A549 (cell line): Measurements from ENCODE around the gene KCNS3. TPM values are rescaled to one million over a fixed set of nuclear protein-coding genes. Genes with fewer than 3 reads are reported as not detected.

Experiments used
- ATAC-seq, 2 experiments: fragments of 200-7000 bp in 1 of 2; fragments of >200 bp in 1 of 2; cut with Nextera tagmentation in 1 of 2; cut with Tn5 transposase in 1 of 2; 3 replicates each; pipeline versions ENCODE4 v1.8.0 to v1.9.1; 2018 to 2020; ENCODE audit warnings: mild to moderate bottlenecking in 1 of 2, moderate library complexity in 1 of 2
- CTCF ChIA-PET: fragments of 300-600 bp; sonication (Branson Sonifier 250); formaldehyde crosslinking; extraction: SDS; loops from one replicate; lab custom pipeline; 2021; ENCODE audit warnings: antibody characterized with exemption, inconsistent platforms; lab: Yijun Ruan, JAX
- POLR2A ChIA-PET: fragments of 350-600 bp; formaldehyde crosslinking; extraction: SDS; loops from one replicate; lab custom pipeline; 2021; ENCODE audit warnings: antibody characterized with exemption, inconsistent platforms; lab: Yijun Ruan, JAX
- DNase-seq, 2 experiments: peaks; one replicate each; pipeline versions ENCODE4 v3.0.0 to v3.0.0-alpha.2; 2011 to 2016; ENCODE audit warnings: low read depth in 1 of 2, low spot score in 1 of 2
- FAIRE-seq: peaks from 2 replicates; lab custom pipeline; 2011; peaks lifted over from hg19 to GRCh38; lab: Jason Lieb, UNC
- H3K27ac ChIP-seq, 2 experiments: fragments of >200 bp; sonication (Bioruptor Twin); formaldehyde crosslinking; 3 replicates each; pipeline ENCODE4 v1.5.1; 2016 to 2017
- H3K4me1 ChIP-seq: fragments of >200 bp; sonication (Bioruptor Twin); formaldehyde crosslinking; 3 replicates; pipeline ENCODE4 v1.6.1; 2016
- H3K4me2 ChIP-seq: fragments of >200 bp; sonication (Bioruptor Twin); formaldehyde crosslinking; 3 replicates; pipeline ENCODE4 v1.6.1; 2016
- H3K4me3 ChIP-seq: fragments of >200 bp; sonication (Bioruptor Twin); formaldehyde crosslinking; 3 replicates; pipeline ENCODE4 v1.5.1; 2016
- H3K9me3 ChIP-seq: fragments of >200 bp; sonication (Bioruptor Twin); formaldehyde crosslinking; 3 replicates; pipeline ENCODE4 v1.6.1; 2016
- CBX2 ChIP-seq: fragments of 200-600 bp; sonication (generic); IDR thresholded peaks from 2 replicates; pipeline ENCODE4 v1.6.1; 2016; ENCODE audit warnings: low read depth, mild to moderate bottlenecking, borderline replicate concordance
- CBX8 ChIP-seq: fragments of 200-600 bp; sonication (generic); IDR thresholded peaks from 2 replicates; pipeline ENCODE4 v1.6.1; 2016
- EHMT2 ChIP-seq: fragments of 200-600 bp; sonication (generic); IDR thresholded peaks from 2 replicates; pipeline ENCODE4 v1.6.1; 2016; ENCODE audit warnings: antibody characterized with exemption, low read depth, mild to moderate bottlenecking, moderate library complexity
- ELK1 ChIP-seq: fragments of 150-350 bp; IDR thresholded peaks from 2 replicates; pipeline ENCODE4 v1.6.1; 2014; ENCODE audit warnings: low read depth, mild to moderate bottlenecking, low read length
- FOSL2 ChIP-seq, 2 experiments: fragments of 450-650 bp in 1 of 2; fragments of >200 bp in 1 of 2; sonication (Bioruptor Twin) in 1 of 2; formaldehyde crosslinking; IDR thresholded peaks; 2 replicates each; pipeline versions ENCODE4 v1.5.0 to v1.6.1; 2016 to 2020; ENCODE audit warnings: mild to moderate bottlenecking in 1 of 2, moderate library complexity in 1 of 2
- FOXS1 ChIP-seq: fragments of 250-450 bp; sonication (Bioruptor Pico); IDR thresholded peaks from 2 replicates; pipeline ENCODE4 v1.5.0; 2020; ENCODE audit warnings: mild to moderate bottlenecking, moderate library complexity
- HDAC2 ChIP-seq: fragments of 200-600 bp; sonication (generic); IDR thresholded peaks from 2 replicates; pipeline ENCODE4 v1.6.1; 2016
- HOXB13 ChIP-seq: fragments of 250-450 bp; sonication (Bioruptor Pico); IDR thresholded peaks from 2 replicates; pipeline ENCODE4 v1.5.0; 2020; ENCODE audit warnings: low read depth, mild to moderate bottlenecking, moderate library complexity
- KDM1A ChIP-seq: fragments of 200-600 bp; sonication (generic); IDR thresholded peaks from 2 replicates; pipeline ENCODE4 v1.6.1; 2016; ENCODE audit warnings: low read depth, mild to moderate bottlenecking
- KDM5A ChIP-seq: fragments of 200-600 bp; sonication (generic); IDR thresholded peaks from 2 replicates; pipeline ENCODE4 v1.6.1; 2016; ENCODE audit warnings: antibody characterized with exemption, mild to moderate bottlenecking
- MAFK ChIP-seq: fragments of 450-650 bp; IDR thresholded peaks from 2 replicates; pipeline ENCODE4 v1.6.1; 2014; ENCODE audit not compliant: partially characterized antibody
- MAZ ChIP-seq: fragments of 150-350 bp; IDR thresholded peaks from 2 replicates; pipeline ENCODE4 v1.6.1; 2014; ENCODE audit warnings: antibody characterized with exemption, low read depth, low read length, borderline replicate concordance
- NFE2L2 ChIP-seq: fragments of 150-350 bp; conservative IDR thresholded peaks from 2 replicates; pipeline ENCODE4 v1.6.1; 2014; ENCODE audit warnings: low read length
- PBX3 ChIP-seq: IDR thresholded peaks from 2 replicates; pipeline ENCODE4 v1.6.1; 2012
- PHF8 ChIP-seq: fragments of 200-600 bp; sonication (generic); IDR thresholded peaks from 2 replicates; pipeline ENCODE4 v1.6.1; 2016; ENCODE audit warnings: low read depth, mild to moderate bottlenecking, antibody characterized with exemption, moderate library complexity, borderline replicate concordance
- RAD21 ChIP-seq, 2 experiments: fragments of >200 bp in 1 of 2; sonication (Bioruptor Twin) in 1 of 2; formaldehyde crosslinking in 1 of 2; IDR thresholded peaks in 1 of 2; conservative IDR thresholded peaks in 1 of 2; 2 replicates in 1 of 2; 3 replicates in 1 of 2; pipeline ENCODE4 v1.6.1; 2012 to 2018; ENCODE audit warnings: inconsistent platforms in 1 of 2
- RCOR1 ChIP-seq: fragments of 150-350 bp; IDR thresholded peaks from 2 replicates; pipeline ENCODE4 v1.6.1; 2014; ENCODE audit warnings: antibody characterized with exemption, low read length, low read depth
- REST ChIP-seq: fragments of 200-600 bp; sonication (generic); IDR thresholded peaks from 2 replicates; pipeline ENCODE4 v1.6.1; 2016; ENCODE audit warnings: antibody characterized with exemption, mild to moderate bottlenecking, moderate library complexity
- RFX5 ChIP-seq: fragments of 450-650 bp; IDR thresholded peaks from 2 replicates; pipeline ENCODE4 v1.7.1; 2014; ENCODE audit warnings: antibody characterized with exemption, mild to moderate bottlenecking, moderate library complexity
- SMC3 ChIP-seq: fragments of >200 bp; sonication (Bioruptor Twin); formaldehyde crosslinking; IDR thresholded peaks from 3 replicates; pipeline ENCODE4 v1.6.1; 2018; ENCODE audit warnings: inconsistent platforms
- SREBF2 ChIP-seq: fragments of 450-650 bp; IDR thresholded peaks from 2 replicates; pipeline ENCODE4 v1.6.1; 2014; ENCODE audit warnings: mild to moderate bottlenecking, moderate library complexity
- TFCP2L1 ChIP-seq: fragments of 250-450 bp; sonication (Bioruptor Pico); IDR thresholded peaks from 2 replicates; pipeline ENCODE4 v1.5.0; 2021; ENCODE audit warnings: mild to moderate bottlenecking
- ZFP36 ChIP-seq: fragments of 450-650 bp; IDR thresholded peaks from 2 replicates; pipeline ENCODE4 v1.6.1; 2014; ENCODE audit warnings: borderline replicate concordance; ENCODE audit not compliant: partially characterized antibody
- ZSCAN20 ChIP-seq: fragments of 250-450 bp; sonication (Bioruptor Pico); IDR thresholded peaks from 2 replicates; pipeline ENCODE4 v1.8.0; 2022; ENCODE audit warnings: mild to moderate bottlenecking, moderate library complexity
- WGBS: methylation state at CpG from one replicate; pipeline ENCODE4 v1.1.6; 2017; ENCODE audit errors: missing lambda C conversion rate; 5-methylcytosine and 5-hydroxymethylcytosine counted together
- polyA plus RNA-seq, 4 experiments: library from polyadenylated mRNA; depleted of rRNA in 3 of 4; stranded (reverse); fragments of >200 nt; fragmentation: RNase III in 1 of 4; extraction: RNeasy Plus Mini Kit Qiagen cat#74134 plus additional on column Dnase treatment in 1 of 4; gene quantifications; 2 replicates in 3 of 4; 3 replicates in 1 of 4; pipeline ENCODE4 v1.2.3, GENCODE V29; 2011 to 2017

Gene KCNS3
- polyA plus RNA-seq, 2 of the 4 experiments (the other 2 are of a cell fraction) = 0.70 to 2.1 TPM

- H3K4me1 ChIP-seq = no peaks in the 10 kb centered on the region
- FAIRE-seq (no peak), ATAC-seq (no peak), DNase-seq (no peak)
- H3K27ac ChIP-seq = no peak overlapping the region
- H3K4me3 ChIP-seq = no peak overlapping the region
- WGBS = 15% methylated on average over 4 of the region's 4 CpGs
- H3K4me2 ChIP-seq = no peak overlapping the region
- CTCF ChIA-PET = no interaction called here
- H3K9me3 ChIP-seq = no peaks in the 10 kb centered on the region
- TF ChIP-seq ZSCAN20 (CRISPR knock-in tag) (no peak), EHMT2 (no peak), PHF8 (no peak), MAZ (no peak), CBX2 (no peak), FOSL2 (IDR thresholded peaks at IDR 0.05) (no peak), FOSL2 (CRISPR knock-in tag; IDR thresholded peaks at IDR 0.05) (no peak)
- POLR2A ChIA-PET = no interaction called here
These were observed 80.1 kb downstream of the KCNS3 start for GRCh38 chr2:17958466-17959092.

- H3K4me2 ChIP-seq = no peak overlapping the region
- WGBS = 28% methylated on average over 3 of the region's 3 CpGs
- no peaks in the 10 kb centered on the region for H3K9me3 ChIP-seq
- H3K4me1 ChIP-seq = no peaks in the 10 kb centered on the region
- CTCF ChIA-PET = no interaction called here
- DNase-seq = no peak
- no peak overlapping the region for H3K27ac ChIP-seq
- no peak for TF ChIP-seq MAFK
- TF ChIP-seq ELK1 = no peak
- no peak for TF ChIP-seq KDM1A
- TF ChIP-seq CBX8 = no peak
- TF ChIP-seq ZFP36 = no peak
- no peak for TF ChIP-seq HOXB13 (CRISPR knock-in tag)
- TF ChIP-seq NFE2L2 = no peak
- TF ChIP-seq FOXS1 (CRISPR knock-in tag) = no peak
- no peak for TF ChIP-seq TFCP2L1 (CRISPR knock-in tag)
- no peak for TF ChIP-seq RAD21 (conservative IDR thresholded peaks at IDR 0.05 in 1 of 2, IDR thresholded peaks at IDR 0.05 in 1 of 2)
- no peak for TF ChIP-seq PBX3
- no peak for TF ChIP-seq EHMT2
- no peak for TF ChIP-seq SREBF2
- no peak for TF ChIP-seq REST
- TF ChIP-seq KDM5A = no peak
- no peak for TF ChIP-seq RCOR1
- TF ChIP-seq RFX5 = no peak
- TF ChIP-seq HDAC2 = no peak
- no peak for TF ChIP-seq MAZ
- TF ChIP-seq SMC3 = no peak
- TF ChIP-seq, all 56 proteins: peak for 0
- H3K4me3 ChIP-seq = no peak overlapping the region
- ATAC-seq = no peak
- POLR2A ChIA-PET = no interaction called here
- peak; percentile 49 for FAIRE-seq
These were observed 80.9 kb downstream of the KCNS3 start for GRCh38 chr2:17959356-17959755.
